Neural crest cell (in vitro differentiated cells): ENCODE data around the gene RNASE13. TPM values are rescaled to one million over a fixed set of nuclear protein-coding genes. Genes with fewer than 3 reads are reported as not detected.
A peak's percentile ranks its signal among the peaks of the same experiment; 100 is the strongest.

Experiments
- DNase-seq: peaks from one replicate; pipeline ENCODE4 v3.0.0; 2021; ENCODE audit warnings: low read depth, mixed read lengths, low spot score
- H3K27ac Mint-ChIP-seq: one replicate; pipeline ENCODE4 v1.8.0; 2021; ENCODE audit warnings: mild to moderate bottlenecking, mixed read lengths; ENCODE audit not compliant: unreplicated experiment
- H3K27me3 Mint-ChIP-seq: 2 replicates; pipeline ENCODE4 v1.8.0; 2021; ENCODE audit warnings: low read depth, mild to moderate bottlenecking, mixed read lengths
- H3K36me3 Mint-ChIP-seq: 2 replicates; pipeline ENCODE4 v1.8.0; 2021; ENCODE audit warnings: low read depth, mild to moderate bottlenecking, mixed read lengths
- H3K4me1 Mint-ChIP-seq: 2 replicates; pipeline ENCODE4 v1.8.0; 2021; ENCODE audit warnings: mixed read lengths
- H3K4me3 Mint-ChIP-seq: one replicate; pipeline ENCODE4 v1.8.0; 2021; ENCODE audit warnings: mild to moderate bottlenecking, mixed read lengths
- H3K9me3 Mint-ChIP-seq: 2 replicates; pipeline ENCODE4 v1.8.0; 2021; ENCODE audit warnings: mixed read lengths
- CTCF ChIP-seq: fragments of 200-600 bp; sonication (generic); conservative IDR thresholded peaks from 2 replicates; pipeline ENCODE4 v1.5.0; 2021; ENCODE audit warnings: antibody characterized with exemption, mild to moderate bottlenecking
- total RNA-seq: library from RNA; stranded (reverse); gene quantifications from 2 replicates; pipeline ENCODE4 v1.2.1, GENCODE V29; 2021

Gene RNASE13
- total RNA-seq, 1 donor from 2014 or later = not detected

- Mint-ChIP-seq H3K4me3 (no peak overlapping the region), H3K27ac (peak overlapping the region; percentile 66), H3K9me3 (no peaks in the 10 kb centered on the region), H3K27me3 (peaks cover 25% of the 10 kb centered on the region), H3K4me1 (peaks cover 7% of the 10 kb centered on the region), H3K36me3 (no peaks in the 10 kb centered on the region)
- DNase-seq = no peak
- TF ChIP-seq CTCF = peak; percentile 73
Observed at GRCh38 chr14:21039585-21040369, 5.2 kb upstream of the RNASE13 start.

- peaks cover 7% of the 10 kb centered on the region for H3K4me1 Mint-ChIP-seq
- H3K4me3 Mint-ChIP-seq = no peak overlapping the region
Observed at GRCh38 chr14:21038441-21039422, 4.1 kb upstream of the RNASE13 start.

GRCh38 chr14:21037156-21037555 lies 2.5 kb upstream of the RNASE13 start:
- Mint-ChIP-seq H3K27ac (no peak overlapping the region), H3K9me3 (no peaks in the 10 kb centered on the region), H3K4me1 (peaks cover 7% of the 10 kb centered on the region), H3K27me3 (peaks cover 2% of the 10 kb centered on the region), H3K4me3 (no peak overlapping the region), H3K36me3 (no peaks in the 10 kb centered on the region)
- no peak for TF ChIP-seq CTCF
- no peak for DNase-seq

More at GRCh38 chr14:21038441-21039422, 4.1 kb upstream of the RNASE13 start:
- Mint-ChIP-seq H3K27me3 (peaks cover 17% of the 10 kb centered on the region), H3K9me3 (no peaks in the 10 kb centered on the region), H3K36me3 (no peaks in the 10 kb centered on the region), H3K27ac (peak overlapping the region; percentile 66)
- TF ChIP-seq CTCF = no peak
- no peak for DNase-seq

DNA sequence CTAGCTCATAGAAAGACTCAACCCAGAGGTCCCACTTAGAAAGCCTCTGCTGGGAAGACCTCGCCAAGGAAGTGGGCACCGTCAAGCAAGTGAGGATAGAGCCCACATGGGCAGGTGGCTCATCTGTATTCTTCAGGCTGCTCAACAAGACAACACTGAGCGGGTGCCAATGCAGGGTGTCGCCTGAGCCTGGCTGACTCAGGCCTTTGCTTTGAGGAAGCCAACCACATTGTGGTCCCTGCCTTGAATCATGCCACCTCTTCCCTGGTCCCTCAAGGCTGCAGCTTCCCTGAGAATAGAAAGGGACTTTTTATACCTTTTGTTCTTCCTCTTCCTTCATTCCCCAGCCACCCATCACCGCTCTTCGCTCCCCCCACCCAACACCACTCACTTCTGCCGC lies 2.1 kb upstream of the RNASE13 start:
- Mint-ChIP-seq H3K36me3 (no peaks in the 10 kb centered on the region), H3K4me3 (no peak overlapping the region), H3K4me1 (peaks cover 7% of the 10 kb centered on the region), H3K27ac (no peak overlapping the region), H3K27me3 (peaks cover 3% of the 10 kb centered on the region), H3K9me3 (no peaks in the 10 kb centered on the region)
- no peak for DNase-seq
- no peak for TF ChIP-seq CTCF

DNA sequence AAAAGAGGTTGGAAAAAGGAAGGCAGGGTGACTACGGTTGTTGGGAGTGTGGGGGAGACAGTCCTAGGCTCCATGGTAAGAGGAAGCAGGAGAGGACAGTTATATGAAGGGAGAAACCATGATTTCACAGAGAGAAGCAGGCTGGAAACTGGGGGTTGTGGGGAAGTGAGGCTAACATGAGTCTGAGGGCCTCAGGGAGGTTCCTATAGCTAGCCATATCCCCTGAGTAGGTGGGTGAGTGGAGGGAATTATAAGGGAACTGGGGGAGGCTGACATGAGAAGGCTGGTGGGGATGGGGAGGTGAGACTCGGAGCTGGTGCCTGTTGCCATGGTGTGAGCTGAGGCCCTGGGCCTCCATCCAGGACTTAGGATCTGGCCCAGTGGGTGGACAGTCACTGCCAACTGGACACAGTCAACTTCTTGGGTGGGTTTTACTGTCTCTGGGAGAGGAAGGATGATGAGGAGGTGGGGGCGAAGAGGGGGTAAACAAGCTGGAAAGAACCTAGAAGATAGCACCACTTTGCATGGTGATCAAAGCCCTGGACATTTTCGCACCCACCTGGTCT lies 1.4 kb downstream of the RNASE13 start:
- Mint-ChIP-seq H3K9me3 (no peaks in the 10 kb centered on the region), H3K4me1 (no peaks in the 10 kb centered on the region), H3K4me3 (no peak overlapping the region), H3K27me3 (peaks cover 6% of the 10 kb centered on the region), H3K36me3 (no peaks in the 10 kb centered on the region), H3K27ac (no peak overlapping the region)
- TF ChIP-seq CTCF = no peak
- no peak for DNase-seq
